SK-N-SH (cell line): ENCODE results near the gene ZBTB38. TPM values are rescaled to one million over a fixed set of nuclear protein-coding genes. Genes with fewer than 3 reads are reported as not detected.
A peak's percentile ranks its signal among the peaks of the same experiment; 100 is the strongest.

ENCODE experiments used
- CTCF ChIA-PET: fragments of 300-600, 350-600 bp; formaldehyde crosslinking; extraction: SDS; loops from one replicate; lab custom pipeline; 2021; lab: Yijun Ruan, JAX
- POLR2A ChIA-PET: fragments of 350-600 bp; sonication (Branson Sonifier 250); formaldehyde crosslinking; extraction: SDS; loops from one replicate; lab custom pipeline; 2020; ENCODE audit warnings: antibody characterized with exemption, inconsistent platforms; lab: Yijun Ruan, JAX
- DNase-seq: peaks from one replicate; pipeline ENCODE4 v3.0.0; 2012
- H2AFZ ChIP-seq: fragments of 200-600 bp; sonication (generic); 2 replicates; pipeline ENCODE4 v1.8.1; 2016; ENCODE audit warnings: antibody characterized with exemption, mild to moderate bottlenecking, low read depth
- H3F3A ChIP-seq: fragments of 200-600 bp; sonication (generic); replicated peaks from 2 replicates; pipeline ENCODE3; 2016; ENCODE audit warnings: antibody characterized with exemption, mild to moderate bottlenecking; ENCODE audit not compliant: insufficient read depth
- H3K27ac ChIP-seq, 2 experiments: fragments of 200-500 bp in 1 of 2; fragments of 200-600 bp in 1 of 2; sonication (Bioruptor generic) in 1 of 2; sonication (generic), shearing (Covaris generic) in 1 of 2; 2 replicates each; pipeline versions ENCODE4 v1.5.1 to v1.6.1; 2014 to 2016; ENCODE audit warnings: low read depth in 2 of 2, inconsistent platforms in 1 of 2, low read length in 1 of 2, mild to moderate bottlenecking in 1 of 2, mixed read lengths in 1 of 2
- H3K27me3 ChIP-seq: fragments of 200-600 bp; sonication (generic), shearing (Covaris generic); 2 replicates; pipeline ENCODE4 v1.6.1; 2016; ENCODE audit warnings: mixed run types; ENCODE audit not compliant: insufficient read depth
- H3K36me3 ChIP-seq, 2 experiments: fragments of 200-500 bp in 1 of 2; fragments of 200-600 bp in 1 of 2; sonication (Bioruptor generic) in 1 of 2; sonication (generic) in 1 of 2; replicated peaks in 1 of 2; 2 replicates each; pipeline versions ENCODE3 to v1.5.1; 2014 to 2016; ENCODE audit warnings: low read length in 1 of 2, mild to moderate bottlenecking in 1 of 2; ENCODE audit not compliant: insufficient read depth in 2 of 2, control insufficient read depth in 1 of 2
- H3K4me1 ChIP-seq, 2 experiments: fragments of 200-500 bp in 1 of 2; fragments of 200-600 bp in 1 of 2; sonication (Bioruptor generic) in 1 of 2; sonication (generic), shearing (Covaris generic) in 1 of 2; 2 replicates each; pipeline versions ENCODE4 v1.5.1 to v1.6.1; 2014 to 2016; ENCODE audit warnings: low read depth in 1 of 2, low read length in 1 of 2, mixed run types in 1 of 2; ENCODE audit not compliant: insufficient read depth in 2 of 2, control insufficient read depth in 1 of 2
- H3K4me2 ChIP-seq: fragments of 200-600 bp; sonication (generic), shearing (Covaris generic); 2 replicates; pipeline ENCODE4 v1.6.1; 2017; ENCODE audit warnings: mixed run types
- H3K4me3 ChIP-seq, 2 experiments: fragments of 200-500 bp in 1 of 2; fragments of 200-600 bp in 1 of 2; sonication (Bioruptor generic) in 1 of 2; sonication (generic), shearing (Covaris generic) in 1 of 2; 2 replicates each; pipeline versions ENCODE4 v1.5.1 to v1.8.1; 2014 to 2016; ENCODE audit warnings: low read depth in 2 of 2, inconsistent platforms in 1 of 2, low read length in 1 of 2, mild to moderate bottlenecking in 1 of 2, mixed read lengths in 1 of 2, moderate library complexity in 1 of 2
- H3K79me2 ChIP-seq: fragments of 200-600 bp; sonication (generic); 2 replicates; pipeline ENCODE4 v1.8.1; 2017; ENCODE audit warnings: mild to moderate bottlenecking; ENCODE audit not compliant: insufficient read depth
- H3K9ac ChIP-seq: fragments of 200-600 bp; sonication (generic); 2 replicates; pipeline ENCODE4 v1.6.1; 2017; ENCODE audit warnings: mixed run types
- H3K9me2 ChIP-seq: fragments of 200-600 bp; sonication (generic); 2 replicates; pipeline ENCODE4 v1.6.1; 2017; ENCODE audit warnings: mixed run types
- H3K9me3 ChIP-seq: fragments of 200-600 bp; sonication (generic); 2 replicates; pipeline ENCODE4 v1.6.1; 2017; ENCODE audit warnings: mixed run types, mild to moderate bottlenecking, moderate library complexity
- H4K20me1 ChIP-seq: fragments of 200-600 bp; sonication (generic); 2 replicates; pipeline ENCODE4 v1.6.1; 2017; ENCODE audit warnings: mild to moderate bottlenecking, mixed run types; ENCODE audit not compliant: insufficient read depth
- CHD2 ChIP-seq: fragments of 150-350 bp; IDR thresholded peaks from 2 replicates; pipeline ENCODE4 v1.6.1; 2018; ENCODE audit warnings: low read length; ENCODE audit not compliant: partially characterized antibody
- EP300 ChIP-seq, 2 experiments: IDR thresholded peaks; 2 replicates each; pipeline versions ENCODE4 v1.4.0 to v1.6.1; 2012; ENCODE audit warnings: borderline replicate concordance in 1 of 2, low read depth in 1 of 2, low read length in 1 of 2
- EZH2phosphoT487 ChIP-seq: fragments of 200-600 bp; sonication (generic); IDR thresholded peaks from 2 replicates; pipeline ENCODE4 v1.6.1; 2017; ENCODE audit warnings: low read depth, mixed run types, mild to moderate bottlenecking, antibody characterized with exemption, moderate library complexity, borderline replicate concordance
- MAX ChIP-seq: IDR thresholded peaks from 2 replicates; pipeline ENCODE4 v1.4.0; 2012; ENCODE audit warnings: low read depth
- MXI1 ChIP-seq: IDR thresholded peaks from 2 replicates; pipeline ENCODE4 v1.6.1; 2012; ENCODE audit warnings: mild to moderate bottlenecking, low read depth, low read length, improper control_type of control experiment
- NRF1 ChIP-seq: IDR thresholded peaks from 2 replicates; pipeline ENCODE4 v1.6.1; 2012; ENCODE audit warnings: low read depth, mild to moderate bottlenecking, low read length
- PBX3 ChIP-seq: IDR thresholded peaks from 2 replicates; pipeline ENCODE4; 2012
- RCOR1 ChIP-seq: fragments of 150-350 bp; IDR thresholded peaks from 2 replicates; pipeline ENCODE4 v1.6.1; 2017; ENCODE audit warnings: antibody characterized with exemption, low read length
- REST ChIP-seq: IDR thresholded peaks from 2 replicates; pipeline ENCODE4 v1.6.1; 2012; ENCODE audit warnings: mild to moderate bottlenecking, low read depth, low read length, moderate library complexity
- RFX5 ChIP-seq: IDR thresholded peaks from 2 replicates; pipeline ENCODE4 v1.6.1; 2012; ENCODE audit warnings: mild to moderate bottlenecking, improper control_type of control experiment, low read length
- RXRA ChIP-seq: IDR thresholded peaks from 2 replicates; pipeline ENCODE4 v1.4.0; 2012; ENCODE audit warnings: low read depth, mild to moderate bottlenecking, borderline replicate concordance
- USF2 ChIP-seq: fragments of 150-350 bp; IDR thresholded peaks from 2 replicates; pipeline ENCODE4 v1.6.1; 2017; ENCODE audit warnings: antibody characterized with exemption, low read length, low read depth, borderline replicate concordance
- YY1 ChIP-seq: IDR thresholded peaks from 2 replicates; pipeline ENCODE4 v1.4.0; 2012; ENCODE audit warnings: low read depth, mild to moderate bottlenecking
- ZBTB33 ChIP-seq: IDR thresholded peaks from 2 replicates; pipeline ENCODE4 v1.4.0; 2012; ENCODE audit warnings: low read depth, borderline replicate concordance
- WGBS: methylation state at CpG from one replicate; pipeline ENCODE4 v1.1.6; 2017; ENCODE audit warnings: low lambda C conversion rate; 5-methylcytosine and 5-hydroxymethylcytosine counted together
- polyA plus RNA-seq, 3 experiments: library from polyadenylated mRNA; depleted of rRNA; stranded (reverse); fragments of >200 nt; gene quantifications; 2 replicates each; pipeline ENCODE4 v1.2.3, GENCODE V29; 2012

Gene ZBTB38
- polyA plus RNA-seq, 1 of the 3 experiments (the other 2 are of a cell fraction): 10.1 TPM

- no peak for TF ChIP-seq USF2
Measured at GRCh38 chr3:141399200-141399599, 30.9 kb downstream of the ZBTB38 start (continued).

- H3K9me2 ChIP-seq: no peaks in the 10 kb centered on the region
- peaks cover 13% of the 10 kb centered on the region; the same call in 1 of the 2 replicates for H3K9me3 ChIP-seq
- H3K9ac ChIP-seq: no peak overlapping the region
- no peaks in the 10 kb centered on the region for H4K20me1 ChIP-seq
- no peak overlapping the region for H2AFZ ChIP-seq
- CTCF ChIA-PET: interaction anchor here (0.8 to 1.7 kb wide), 6 partner anchors 12 to 40 kb away, joined by 3 to 5 read pairs (median 4); no protein-coding TSS in a partner anchor
- no peak overlapping the region for H3K4me2 ChIP-seq
- no peaks in the 10 kb centered on the region for H3K27me3 ChIP-seq
- H3F3A ChIP-seq: peaks cover 39% of the 10 kb centered on the region
- H3K27ac ChIP-seq: no peak overlapping the region
- no peak overlapping the region for H3K4me3 ChIP-seq
- H3K4me1 ChIP-seq: peaks cover 11% of the 10 kb centered on the region in 2 experiments
- WGBS: 87% methylated on average over 5 of the region's 5 CpGs
- TF ChIP-seq NRF1 (no peak), EP300 (IDR thresholded peaks at IDR 0.05; ENCODE audit: borderline replicate concordance in 1 of 2, low read depth in 1 of 2, low read length in 1 of 2) (no peak), RCOR1 (no peak), MXI1 (no peak), RXRA (no peak), CHD2 (no peak), EZH2phosphoT487 (no peak)
- peaks cover 31 to 43% of the 10 kb centered on the region in 2 experiments for H3K36me3 ChIP-seq
- POLR2A ChIA-PET: interaction anchor here (1.1 kb wide), 1 partner anchor 15 kb away, joined by 3 read pairs; no protein-coding TSS in a partner anchor
- DNase-seq: no peak
- H3K79me2 ChIP-seq: peaks cover 23% of the 10 kb centered on the region
Measured at GRCh38 chr3:141400073-141400971, 32.0 kb downstream of the ZBTB38 start.

- Histone ChIP-seq H3K27me3 (no peaks in the 10 kb centered on the region), H4K20me1 (no peaks in the 10 kb centered on the region), H3K9ac (no peak overlapping the region), H3K79me2 (peaks cover 31% of the 10 kb centered on the region), H3K4me1 (peaks cover 11 to 17% of the 10 kb centered on the region in 2 experiments), H3K4me3 (no peak overlapping the region), H3K9me3 (peaks cover 7% of the 10 kb centered on the region; the same call in 1 of the 2 replicates), H3K36me3 (peaks cover 39 to 43% of the 10 kb centered on the region in 2 experiments), H3K4me2 (no peak overlapping the region), H3K27ac (peak overlapping the region; percentile 78 to 87; a peak in 3 of 4 replicates), H3F3A (peaks cover 42% of the 10 kb centered on the region), H2AFZ (no peak overlapping the region), H3K9me2 (no peaks in the 10 kb centered on the region)
- CTCF ChIA-PET: interaction anchor here (1.0 to 1.7 kb wide), 6 partner anchors 13 to 41 kb away, joined by 3 to 5 read pairs (median 4); no protein-coding TSS in a partner anchor
- DNase-seq: no peak
- POLR2A ChIA-PET: interaction anchor here (1.1 kb wide), 1 partner anchor 15 kb away, joined by 3 read pairs; no protein-coding TSS in a partner anchor
- WGBS: 100% methylated on average over 1 of the region's 1 CpG
- no peak for TF ChIP-seq REST
- no peak for TF ChIP-seq YY1
- TF ChIP-seq PBX3: no peak
- no peak for TF ChIP-seq ZBTB33
- TF ChIP-seq EZH2phosphoT487: no peak
- no peak for TF ChIP-seq RFX5
- TF ChIP-seq MAX: no peak
Measured at GRCh38 chr3:141401095-141401494, 32.8 kb downstream of the ZBTB38 start.
